ENCODE results near the gene INHBA. TPM values are rescaled to one million over a fixed set of nuclear protein-coding genes. Genes with fewer than 3 reads are reported as not detected.

Gene INHBA
- total RNA-seq, result 0.14 TPM
- polyA plus RNA-seq, result 0.64 TPM
- long read RNA-seq, donor 1, result 0 reads
- long read RNA-seq, donor 2, result 0 reads
- long read RNA-seq, donor 3, partial matches to known transcripts, result 0 of 1 reads
- long read RNA-seq, donor 3, other reads (novel, unspliced or antisense), result 0 of 1 reads
- long read RNA-seq, donor 4, result 0 reads
- long read RNA-seq, donor 5, partial matches to known transcripts, result 0 of 1 reads
- long read RNA-seq, donor 5, other reads (novel, unspliced or antisense), result 0 of 1 reads
- long read RNA-seq, donor 6, result 0 reads
- long read RNA-seq, donor 7, result 0 reads
- long read RNA-seq, donor 8, result 0 reads
- long read RNA-seq, donor 9, result 0 reads
- long read RNA-seq, donor 10, result 0 reads

DNA sequence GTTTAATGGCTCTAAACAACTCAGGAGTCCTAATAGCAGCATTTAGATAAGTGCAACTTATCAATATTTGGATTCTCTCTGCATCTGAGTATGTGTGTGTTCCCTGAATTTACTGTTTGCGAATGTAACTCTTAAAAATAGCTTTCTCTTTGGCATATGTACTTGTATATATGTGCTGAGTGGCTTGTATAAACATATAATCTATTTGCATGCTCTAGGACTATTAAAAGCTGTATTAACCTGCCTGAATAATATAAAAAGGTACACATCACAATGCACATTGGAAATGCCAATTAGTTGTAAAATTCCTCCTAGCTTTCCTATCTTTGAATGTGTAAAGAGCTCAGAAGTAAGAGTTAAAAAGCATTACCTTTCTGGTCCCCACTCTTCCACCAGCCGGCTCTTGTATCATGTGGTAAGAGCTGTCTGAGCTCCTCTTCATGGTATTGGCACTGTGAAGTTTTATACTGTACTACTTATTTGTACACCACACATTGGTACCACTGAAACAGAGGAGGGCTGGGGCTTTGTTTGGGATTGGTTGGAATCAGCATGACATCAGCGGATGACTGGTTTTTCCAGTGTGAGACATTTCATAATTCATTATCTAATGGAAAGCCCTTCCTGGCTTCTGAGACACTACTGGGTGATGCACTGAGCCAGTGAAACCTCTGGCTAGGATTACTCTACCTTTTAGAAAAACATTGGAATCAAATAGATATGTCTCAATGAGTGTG lies at the start of gene INHBA:
Gene INHBA, minus strand, starts transcription at position 456 of the 737 bp plus-strand sequence. CDS start 2,716 bp downstream, outside the sequence.
- Histone ChIP-seq H3K4me3 (ENCODE audit: low read length in 2 of 2) (no peak within 1 kb of the TSS), H3K36me3 (ENCODE audit: control insufficient read depth in 2 of 2, insufficient read depth in 2 of 2, low read length in 1 of 2) (no peaks in the 10 kb centered on the region), H3K27me3 (ENCODE audit: control insufficient read depth in 2 of 2, insufficient read depth in 1 of 2, low read length in 1 of 2) (peaks cover 4 to 56% of the 10 kb centered on the region in 2 donors), H3K4me1 (ENCODE audit: control insufficient read depth in 2 of 2, insufficient read depth in 2 of 2, low read length in 2 of 2) (peaks cover 0 to 20% of the 10 kb centered on the region in 2 donors), H3K27ac (ENCODE audit: low read depth in 1 of 2, low read length in 1 of 2) (no peak within 1 kb of the TSS), H3K9me3 (ENCODE audit: control insufficient read depth in 2 of 2, insufficient read depth in 1 of 2, low read length in 1 of 2) (no peaks in the 10 kb centered on the region)
- 95% methylated on average over 3 of the region's 3 CpGs for WGBS
- no peak for DNase-seq (ENCODE audit: low read depth in 6 of 9, low spot score in 9 of 9)

DNA sequence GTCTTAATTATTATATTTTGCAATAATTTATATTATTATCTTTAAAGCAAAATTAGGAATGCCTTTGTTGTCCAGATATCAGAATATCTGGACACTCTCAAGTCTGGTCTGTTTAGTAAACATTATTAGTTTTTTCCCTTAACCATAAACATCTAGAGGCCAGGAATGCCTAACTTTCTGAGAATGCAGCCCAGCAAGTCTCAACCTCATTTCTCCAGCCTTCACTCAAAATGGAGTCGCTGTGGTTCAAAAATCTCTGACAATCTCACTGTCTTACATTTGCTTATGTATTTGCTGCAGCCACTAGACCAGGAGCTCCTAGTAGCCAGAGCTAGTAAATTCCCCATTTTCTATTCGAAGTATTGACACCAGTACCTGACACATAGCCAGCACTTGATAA lies 49.7 kb upstream of the INHBA start:
- Histone ChIP-seq H3K4me1 (ENCODE audit: control insufficient read depth in 2 of 2, insufficient read depth in 2 of 2, low read length in 2 of 2) (no peaks in the 10 kb centered on the region), H3K27ac (ENCODE audit: low read depth in 1 of 2, low read length in 1 of 2) (no peak overlapping the region), H3K36me3 (ENCODE audit: control insufficient read depth in 2 of 2, insufficient read depth in 2 of 2, low read length in 1 of 2) (no peaks in the 10 kb centered on the region), H3K27me3 (ENCODE audit: control insufficient read depth in 2 of 2, insufficient read depth in 1 of 2, low read length in 1 of 2) (no peaks in the 10 kb centered on the region), H3K4me3 (ENCODE audit: low read length in 2 of 2) (no peak overlapping the region), H3K9me3 (ENCODE audit: control insufficient read depth in 2 of 2, insufficient read depth in 1 of 2, low read length in 1 of 2) (no peaks in the 10 kb centered on the region)
- DNase-seq (ENCODE audit: low read depth in 6 of 9, low spot score in 9 of 9), result no peak
- 91% methylated on average over 2 of the region's 2 CpGs for WGBS

DNA sequence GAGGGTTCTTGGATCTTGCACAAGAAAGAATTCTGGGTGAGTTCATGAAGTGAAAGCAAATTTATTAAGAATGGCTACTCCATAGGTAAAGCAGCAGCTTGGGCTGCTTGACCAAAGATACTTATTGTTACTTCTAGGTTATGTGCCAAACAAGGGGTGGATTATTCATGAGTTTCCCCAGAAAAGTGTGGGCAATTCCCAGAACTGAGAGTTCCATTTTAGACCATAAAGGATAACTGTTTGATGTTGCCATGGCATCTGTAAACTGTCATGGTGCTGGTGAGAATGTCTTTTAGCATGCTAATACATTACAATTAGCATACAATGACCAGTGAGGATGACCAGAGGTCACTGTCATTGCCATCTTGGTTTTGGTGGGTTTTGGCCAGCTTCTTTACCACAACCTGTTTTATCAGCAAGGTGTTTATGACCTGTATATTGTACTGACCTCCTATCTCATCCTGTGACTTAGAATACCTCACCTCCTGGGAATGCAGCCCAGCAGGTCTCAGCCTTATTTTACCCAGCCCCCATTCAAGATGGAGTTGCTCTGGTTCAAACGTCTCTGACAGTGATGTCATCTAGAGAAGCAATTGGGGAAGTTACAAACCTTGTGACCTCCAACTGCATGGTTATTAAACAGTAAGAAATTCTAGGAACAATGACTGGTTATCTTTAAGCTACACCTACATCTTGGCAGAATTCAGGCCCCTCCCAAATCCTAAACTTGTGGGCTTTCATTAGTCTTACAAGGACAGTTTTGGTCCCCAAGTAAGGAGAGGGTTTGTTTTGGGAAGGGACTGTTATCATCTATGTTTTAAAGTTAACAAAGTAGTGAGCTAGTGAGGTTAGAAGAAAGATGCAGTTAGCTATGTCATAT lies 48.0 kb upstream of the INHBA start:
- Histone ChIP-seq H3K27me3 (ENCODE audit: control insufficient read depth in 2 of 2, insufficient read depth in 1 of 2, low read length in 1 of 2) (no peaks in the 10 kb centered on the region), H3K4me3 (ENCODE audit: low read length in 2 of 2) (no peak overlapping the region), H3K4me1 (ENCODE audit: control insufficient read depth in 2 of 2, insufficient read depth in 2 of 2, low read length in 2 of 2) (no peaks in the 10 kb centered on the region), H3K27ac (ENCODE audit: low read depth in 1 of 2, low read length in 1 of 2) (no peak overlapping the region), H3K9me3 (ENCODE audit: control insufficient read depth in 2 of 2, insufficient read depth in 1 of 2, low read length in 1 of 2) (no peaks in the 10 kb centered on the region), H3K36me3 (ENCODE audit: control insufficient read depth in 2 of 2, insufficient read depth in 2 of 2, low read length in 1 of 2) (no peaks in the 10 kb centered on the region)
- no peak for DNase-seq (ENCODE audit: low read depth in 6 of 9, low spot score in 9 of 9)
- 69% methylated on average over 1 of the region's 1 CpG for WGBS

DNA sequence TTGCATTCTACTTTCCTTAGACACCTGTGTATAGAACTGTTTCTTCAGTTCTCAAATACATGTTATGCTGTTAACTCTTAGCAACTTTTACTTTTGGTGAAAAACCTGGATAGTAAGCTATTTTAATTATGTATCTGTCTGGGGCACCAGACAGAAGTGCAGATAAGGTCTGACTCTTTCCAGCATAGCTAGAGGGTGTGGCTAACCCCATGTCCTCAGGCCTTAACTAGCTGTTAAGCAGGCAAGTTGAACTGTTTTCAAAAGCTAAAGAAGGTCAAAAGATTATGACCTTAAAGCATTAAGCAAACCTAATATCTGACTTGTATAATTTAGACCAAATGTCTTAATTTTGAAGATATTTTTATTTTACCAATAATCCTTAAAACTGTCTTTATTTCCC lies 45.1 kb upstream of the INHBA start:
- Histone ChIP-seq H3K9me3 (ENCODE audit: control insufficient read depth in 2 of 2, insufficient read depth in 1 of 2, low read length in 1 of 2) (no peaks in the 10 kb centered on the region), H3K4me1 (ENCODE audit: control insufficient read depth in 2 of 2, insufficient read depth in 2 of 2, low read length in 2 of 2) (no peaks in the 10 kb centered on the region)

DNA sequence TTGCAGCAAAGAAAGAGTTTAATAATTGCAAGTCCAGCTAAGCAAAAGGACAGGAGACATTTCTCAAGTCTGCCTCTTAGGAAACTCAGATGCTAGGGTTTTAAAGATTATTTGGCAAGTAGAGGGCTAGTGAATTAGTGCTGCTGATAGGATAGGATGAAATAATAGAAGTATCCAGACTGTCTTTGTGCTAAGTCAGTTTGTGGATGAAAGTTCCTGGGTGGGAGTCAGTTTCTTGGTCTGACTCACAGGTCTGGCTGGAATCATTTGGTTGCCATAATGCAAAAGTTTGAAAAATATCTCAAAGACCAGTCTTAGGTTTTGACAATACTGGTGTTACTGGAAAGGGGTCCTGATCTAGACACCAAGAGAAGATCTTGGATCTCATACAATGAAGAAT lies 42.6 kb upstream of the INHBA start:
- Histone ChIP-seq H3K4me3 (ENCODE audit: low read length in 2 of 2) (no peak overlapping the region), H3K27ac (ENCODE audit: low read depth in 1 of 2, low read length in 1 of 2) (no peak overlapping the region), H3K27me3 (ENCODE audit: control insufficient read depth in 2 of 2, insufficient read depth in 1 of 2, low read length in 1 of 2) (no peaks in the 10 kb centered on the region), H3K36me3 (ENCODE audit: control insufficient read depth in 2 of 2, insufficient read depth in 2 of 2, low read length in 1 of 2) (no peaks in the 10 kb centered on the region), H3K4me1 (ENCODE audit: control insufficient read depth in 2 of 2, insufficient read depth in 2 of 2, low read length in 2 of 2) (no peaks in the 10 kb centered on the region), H3K9me3 (ENCODE audit: control insufficient read depth in 2 of 2, insufficient read depth in 1 of 2, low read length in 1 of 2) (no peaks in the 10 kb centered on the region)
- no peak for DNase-seq (ENCODE audit: low read depth in 6 of 9, low spot score in 9 of 9)

More for the DNA sequence above, 45.1 kb upstream of the INHBA start:
- H3K36me3 ChIP-seq (ENCODE audit: control insufficient read depth in 2 of 2, insufficient read depth in 2 of 2, low read length in 1 of 2), result no peaks in the 10 kb centered on the region
- no peak overlapping the region for H3K4me3 ChIP-seq (ENCODE audit: low read length in 2 of 2)
- DNase-seq (ENCODE audit: low read depth in 6 of 9, low spot score in 9 of 9), result no peak
- no peaks in the 10 kb centered on the region for H3K27me3 ChIP-seq (ENCODE audit: control insufficient read depth in 2 of 2, insufficient read depth in 1 of 2, low read length in 1 of 2)
- no peak overlapping the region for H3K27ac ChIP-seq (ENCODE audit: low read depth in 1 of 2, low read length in 1 of 2)

DNA sequence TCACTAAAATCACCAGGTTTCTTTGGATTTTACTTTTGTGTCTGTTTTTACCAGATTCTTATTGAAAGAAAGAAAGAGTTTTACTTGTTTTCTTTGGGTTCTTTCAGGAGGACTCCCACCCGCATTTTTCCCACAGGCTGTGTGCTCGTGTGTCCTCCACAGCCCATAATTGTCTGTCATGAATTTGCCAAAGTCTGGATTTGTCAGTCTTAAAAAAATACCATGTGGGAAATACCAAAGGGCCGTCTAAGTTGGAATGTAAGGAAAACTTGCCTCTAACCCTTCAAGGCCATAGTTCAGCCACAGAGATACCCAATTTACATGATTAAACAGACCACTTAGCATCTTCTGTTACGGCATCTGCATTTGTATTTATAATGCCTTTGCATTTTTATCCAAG lies 41.3 kb upstream of the INHBA start:
- 92% methylated on average over 4 of the region's 4 CpGs for WGBS
- no peak overlapping the region for H3K27ac ChIP-seq (ENCODE audit: low read depth in 1 of 2, low read length in 1 of 2)
- no peak for DNase-seq (ENCODE audit: low read depth in 6 of 9, low spot score in 9 of 9)
- no peaks in the 10 kb centered on the region for H3K4me1 ChIP-seq (ENCODE audit: control insufficient read depth in 2 of 2, insufficient read depth in 2 of 2, low read length in 2 of 2)
- H3K27me3 ChIP-seq (ENCODE audit: control insufficient read depth in 2 of 2, insufficient read depth in 1 of 2, low read length in 1 of 2), result no peaks in the 10 kb centered on the region
- H3K4me3 ChIP-seq (ENCODE audit: low read length in 2 of 2), result no peak overlapping the region
- H3K9me3 ChIP-seq (ENCODE audit: control insufficient read depth in 2 of 2, insufficient read depth in 1 of 2, low read length in 1 of 2), result no peaks in the 10 kb centered on the region
- H3K36me3 ChIP-seq (ENCODE audit: control insufficient read depth in 2 of 2, insufficient read depth in 2 of 2, low read length in 1 of 2), result no peaks in the 10 kb centered on the region

DNA sequence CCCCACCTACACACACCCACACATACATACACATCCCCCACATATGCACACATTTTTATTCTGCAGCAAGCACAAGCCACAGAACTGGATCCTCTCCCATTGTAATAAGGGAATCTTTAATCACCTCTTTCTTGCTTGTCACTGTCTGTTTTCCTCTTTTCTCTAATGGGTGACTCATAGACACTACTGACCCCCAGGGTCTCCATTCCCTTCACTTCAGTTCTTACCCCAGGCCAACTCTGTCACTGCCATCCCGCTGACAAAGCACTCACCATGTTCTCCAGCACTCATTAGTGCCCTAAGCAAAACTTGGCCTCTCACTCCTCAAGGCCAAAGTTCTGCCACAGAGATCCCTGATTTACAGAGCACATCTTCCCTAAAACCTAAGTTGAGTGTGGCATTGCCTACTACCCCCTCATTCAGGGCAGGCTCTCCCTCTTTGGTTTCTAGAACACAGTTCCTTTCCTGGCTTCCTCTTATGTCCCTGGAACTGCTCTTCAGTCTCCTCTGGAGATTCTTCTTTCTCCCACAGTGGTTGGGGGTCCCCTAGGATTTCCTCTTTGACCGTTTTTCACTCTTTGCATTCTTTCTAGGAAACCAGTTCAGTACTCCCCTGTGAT lies 39.6 kb upstream of the INHBA start:
- Histone ChIP-seq H3K9me3 (ENCODE audit: control insufficient read depth in 2 of 2, insufficient read depth in 1 of 2, low read length in 1 of 2) (no peaks in the 10 kb centered on the region), H3K27me3 (ENCODE audit: control insufficient read depth in 2 of 2, insufficient read depth in 1 of 2, low read length in 1 of 2) (no peaks in the 10 kb centered on the region), H3K36me3 (ENCODE audit: control insufficient read depth in 2 of 2, insufficient read depth in 2 of 2, low read length in 1 of 2) (no peaks in the 10 kb centered on the region), H3K4me1 (ENCODE audit: control insufficient read depth in 2 of 2, insufficient read depth in 2 of 2, low read length in 2 of 2) (no peaks in the 10 kb centered on the region), H3K27ac (ENCODE audit: low read depth in 1 of 2, low read length in 1 of 2) (no peak overlapping the region), H3K4me3 (ENCODE audit: low read length in 2 of 2) (no peak overlapping the region)
- DNase-seq (ENCODE audit: low read depth in 6 of 9, low spot score in 9 of 9), result no peak
- 90% methylated on average over 2 of the region's 2 CpGs for WGBS

DNA sequence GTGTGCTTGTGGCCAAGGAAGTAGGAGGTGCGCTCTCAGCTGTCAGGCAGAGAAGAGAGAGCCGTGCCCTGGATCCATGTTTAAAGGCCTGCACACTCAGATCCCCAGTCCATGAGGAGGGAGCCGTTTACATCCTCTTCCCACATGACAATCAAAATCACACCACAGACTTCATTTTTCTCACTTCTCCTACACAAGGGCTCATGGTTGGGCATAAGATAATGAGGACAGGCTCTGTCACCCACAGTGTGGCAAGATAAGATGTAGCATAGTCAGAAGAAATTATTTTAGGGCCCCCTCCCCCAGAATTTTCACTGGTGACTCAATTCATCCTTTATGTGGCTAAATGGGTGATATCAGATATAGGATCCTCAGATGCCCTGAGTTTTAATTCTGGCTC lies 35.9 kb upstream of the INHBA start:
- H3K9me3 ChIP-seq (ENCODE audit: control insufficient read depth in 2 of 2, insufficient read depth in 1 of 2, low read length in 1 of 2), result no peaks in the 10 kb centered on the region
- 88% methylated on average over 3 of the region's 3 CpGs for WGBS
- H3K27me3 ChIP-seq (ENCODE audit: control insufficient read depth in 2 of 2, insufficient read depth in 1 of 2, low read length in 1 of 2), result no peaks in the 10 kb centered on the region
- H3K4me1 ChIP-seq (ENCODE audit: control insufficient read depth in 2 of 2, insufficient read depth in 2 of 2, low read length in 2 of 2), result no peaks in the 10 kb centered on the region
- H3K27ac ChIP-seq (ENCODE audit: low read depth in 1 of 2, low read length in 1 of 2), result no peak overlapping the region
- H3K36me3 ChIP-seq (ENCODE audit: control insufficient read depth in 2 of 2, insufficient read depth in 2 of 2, low read length in 1 of 2), result no peaks in the 10 kb centered on the region
- no peak for DNase-seq (ENCODE audit: low read depth in 6 of 9, low spot score in 9 of 9)
- H3K4me3 ChIP-seq (ENCODE audit: low read length in 2 of 2), result no peak overlapping the region
